GM21367 (cell line): ENCODE measurements around the gene SOWAHB.

ENCODE experiments used
- ATAC-seq: cut with Tn5 transposase; IDR thresholded peaks from one replicate; pipeline ENCODE4 v1.9.1; 2021; ENCODE audit not compliant: unreplicated experiment

SOWAHB gene

DNA sequence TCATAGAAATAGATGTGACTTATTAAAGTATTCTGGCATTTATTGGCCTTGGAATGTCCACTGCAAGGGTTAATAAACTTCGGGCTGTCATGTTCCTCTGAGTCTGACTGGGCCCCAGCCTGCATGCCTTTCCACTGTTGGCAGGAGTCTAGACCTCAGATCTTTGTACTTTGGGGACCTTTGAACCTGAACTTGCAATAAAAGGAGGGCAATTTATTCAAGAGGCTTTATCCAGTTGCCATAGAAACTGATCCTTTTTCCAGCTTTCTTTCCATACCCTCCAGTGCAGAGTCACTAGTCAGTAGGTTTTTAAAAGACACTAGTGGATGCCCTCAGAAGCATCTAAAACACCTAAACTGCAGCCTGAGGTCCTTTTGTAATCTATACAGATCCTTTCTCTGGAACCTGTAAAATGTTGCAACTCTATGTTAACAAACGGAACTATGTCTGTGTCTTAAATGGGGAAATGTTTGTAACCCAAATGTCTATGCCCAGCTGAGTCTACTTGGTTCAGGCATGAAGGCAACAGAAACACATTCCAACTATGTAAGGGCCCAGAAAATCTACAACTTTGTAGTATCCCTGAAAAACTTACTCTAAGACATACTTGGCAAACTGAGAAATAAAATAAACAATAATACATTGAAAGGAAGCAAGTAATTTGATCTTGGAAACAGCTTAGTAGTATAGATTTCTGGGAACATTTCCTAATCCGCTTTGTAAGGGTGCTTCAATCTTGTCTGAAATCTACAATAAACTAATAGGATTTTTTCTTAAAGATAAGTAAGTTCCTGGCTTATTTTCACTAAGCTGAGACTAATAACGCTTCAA is 41.5 kb downstream of the SOWAHB start:
- no peak for ATAC-seq

DNA sequence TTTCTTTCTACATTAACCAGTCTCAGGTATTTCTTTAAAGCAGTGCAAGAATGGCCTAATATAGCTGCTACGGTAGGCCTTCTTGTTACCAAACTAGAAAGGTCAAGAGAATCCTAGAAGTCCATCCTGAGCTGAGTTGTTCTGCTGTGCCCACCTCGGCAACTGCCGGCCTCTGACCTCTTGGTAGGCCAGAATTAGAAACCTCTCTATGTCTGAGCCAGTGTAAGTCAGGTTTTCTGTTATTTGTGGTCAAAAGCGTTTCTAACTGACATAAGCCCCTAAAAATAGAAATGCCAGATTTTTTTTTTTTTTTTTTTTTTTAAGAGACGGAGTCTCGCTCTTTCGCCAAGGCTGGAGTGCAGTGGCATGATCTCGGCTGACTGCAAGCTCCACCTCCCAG is 43.1 kb downstream of the SOWAHB start:
- no peak for ATAC-seq

DNA sequence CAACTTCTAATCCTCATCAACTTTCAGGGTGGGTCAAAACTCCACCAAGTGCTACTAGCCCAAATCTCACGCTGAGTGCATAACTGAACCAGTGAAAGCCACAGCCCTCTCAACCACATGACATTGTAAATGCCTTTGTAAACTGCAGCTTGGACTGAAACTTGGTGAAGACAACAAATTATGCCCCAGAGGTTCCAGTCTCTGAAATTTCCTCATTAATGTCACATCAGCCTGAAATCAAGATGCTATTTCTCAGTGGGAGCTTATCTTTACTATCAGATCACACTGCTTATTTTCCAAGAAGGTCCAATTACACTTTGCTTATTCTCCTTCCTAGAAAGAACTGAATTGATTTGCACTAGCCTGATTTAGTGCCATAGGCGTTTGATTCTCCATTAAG is 46.6 kb downstream of the SOWAHB start:
- ATAC-seq: no peak

DNA sequence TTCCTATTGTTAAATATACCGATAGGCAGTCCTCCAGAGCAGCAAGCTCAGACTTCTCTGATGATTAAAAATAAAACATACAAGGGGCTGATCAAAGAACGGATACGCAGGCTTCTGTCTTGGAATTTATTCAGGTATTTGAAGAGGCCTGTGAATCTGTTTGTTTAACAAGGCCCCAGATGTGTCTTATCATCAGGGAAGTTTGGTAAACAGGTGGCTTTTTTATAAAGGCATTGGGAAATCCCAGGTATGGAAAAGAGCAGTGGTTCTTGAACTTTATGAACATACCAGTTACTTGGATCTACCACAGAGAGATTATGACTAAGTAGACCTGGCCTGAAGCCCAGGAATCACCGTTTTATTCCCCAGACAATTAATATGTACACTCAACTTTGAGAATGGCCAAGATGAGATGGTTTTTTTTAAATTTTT is 47.9 kb downstream of the SOWAHB start:
- no peak for ATAC-seq
